PFSK-1 (cell line): Measurements from ENCODE around the gene PLEKHB2.

Source experiments
- FOXP2 ChIP-seq: optimal IDR thresholded peaks from 2 replicates; pipeline ENCODE3; 2011; ENCODE audit warnings: borderline replicate concordance, control low read depth, inconsistent platforms; ENCODE audit not compliant: insufficient read depth; ENCODE audit errors: extremely low read length, extremely low read depth
- POLR2AphosphoS5 ChIP-seq: IDR thresholded peaks from 2 replicates; pipeline ENCODE4 v1.6.1; 2012; ENCODE audit warnings: low read depth, mild to moderate bottlenecking, control low read depth, low read length, moderate library complexity
- REST ChIP-seq, 2 experiments: IDR thresholded peaks; 2 replicates each; pipeline versions ENCODE4 v1.6.1 to v1.8.0; 2011 to 2012; ENCODE audit warnings: low read depth in 2 of 2, low read length in 2 of 2, control low read depth in 1 of 2, inconsistent platforms in 1 of 2, mild to moderate bottlenecking in 1 of 2, moderate library complexity in 1 of 2; ENCODE audit not compliant: insufficient read depth in 1 of 2
- TAF1 ChIP-seq: IDR thresholded peaks from 2 replicates; pipeline ENCODE4 v1.6.1; 2012; ENCODE audit warnings: low read length, control low read depth, borderline replicate concordance; ENCODE audit not compliant: insufficient read depth

- TF ChIP-seq TAF1 (no peak), POLR2AphosphoS5 (no peak), REST (IDR thresholded peaks at IDR 0.05; ENCODE audit: insufficient read depth in 1 of 2, low read depth in 2 of 2, low read length in 2 of 2) (no peak), FOXP2 (no peak)
These were observed 28.4 kb upstream of the PLEKHB2 start for GRCh38 chr2:131076707-131077106.
